OCI-LY7 (cell line): ENCODE results near the gene THOP1. TPM values are rescaled to one million over a fixed set of nuclear protein-coding genes. Genes with fewer than 3 reads are reported as not detected.

ENCODE experiments used
- BruUV-seq: library from RNA; stranded (reverse); fragments of 400-500 nt; replicated peaks from 2 replicates; lab custom pipeline; 2021; lab: Mats Ljungman, UMichigan
- CTCF ChIA-PET: fragments of 300-600 bp; sonication (Branson Sonifier 250); formaldehyde crosslinking; loops from one replicate; lab custom pipeline; 2022; ENCODE audit warnings: antibody characterized with exemption; ENCODE audit not compliant: unreplicated experiment; lab: Charles Lee
- POLR2A ChIA-PET: fragments of 300-600 bp; sonication (Branson Sonifier 250); formaldehyde crosslinking; loops from one replicate; lab custom pipeline; 2022; ENCODE audit warnings: antibody characterized with exemption; lab: Charles Lee
- DNase-seq: peaks from one replicate; pipeline ENCODE4 v3.0.0-alpha.2; 2015; ENCODE audit warnings: low spot score
- H2AFZ ChIP-seq: fragments of 200-600 bp; sonication (generic), shearing (Covaris generic); 2 replicates; pipeline ENCODE4 v1.6.1; 2014; ENCODE audit warnings: mild to moderate bottlenecking, antibody characterized with exemption, low read length, moderate library complexity
- H3K27ac ChIP-seq: fragments of 200-600 bp; sonication (generic); 2 replicates; pipeline ENCODE4 v1.5.1; 2014; ENCODE audit warnings: mixed run types, low read depth, mild to moderate bottlenecking, moderate library complexity, low read length, inconsistent platforms; ENCODE audit not compliant: poor library complexity, severe bottlenecking
- H3K36me3 ChIP-seq: fragments of 200-600 bp; sonication (generic); 2 replicates; pipeline ENCODE4 v1.6.1; 2014; ENCODE audit warnings: mild to moderate bottlenecking, antibody characterized with exemption, low read length, moderate library complexity, mixed read lengths; ENCODE audit not compliant: insufficient read depth
- H3K4me1 ChIP-seq: fragments of 200-600 bp; sonication (generic); 2 replicates; pipeline ENCODE4 v1.5.1; 2014; ENCODE audit warnings: mild to moderate bottlenecking, low read length; ENCODE audit not compliant: insufficient read depth, poor library complexity, severe bottlenecking
- H3K4me2 ChIP-seq: fragments of 200-600 bp; sonication (generic); 2 replicates; pipeline ENCODE4 v1.6.1; 2014; ENCODE audit warnings: mild to moderate bottlenecking, low read length
- H3K4me3 ChIP-seq: fragments of 200-600 bp; sonication (generic); 2 replicates; pipeline ENCODE4 v1.5.1; 2014; ENCODE audit warnings: mild to moderate bottlenecking, low read depth, low read length; ENCODE audit not compliant: poor library complexity, severe bottlenecking
- H3K79me2 ChIP-seq: fragments of 200-600 bp; sonication (generic); 2 replicates; pipeline ENCODE4 v1.6.1; 2016; ENCODE audit warnings: low read depth, mild to moderate bottlenecking, low read length, moderate library complexity, mixed read lengths; ENCODE audit not compliant: insufficient read depth
- H3K9me2 ChIP-seq: fragments of 200-600 bp; sonication (generic); 2 replicates; pipeline ENCODE4 v1.6.1; 2016; ENCODE audit warnings: mild to moderate bottlenecking, low read length, mixed read lengths; ENCODE audit not compliant: insufficient read depth
- H3K9me3 ChIP-seq: fragments of 200-600 bp; sonication (generic); 2 replicates; pipeline ENCODE4 v1.6.1; 2014; ENCODE audit warnings: mild to moderate bottlenecking, mixed run types, low read length, mixed read lengths
- H4K20me1 ChIP-seq: fragments of 200-600 bp; sonication (generic); 2 replicates; pipeline ENCODE4 v1.6.1; 2014; ENCODE audit warnings: mild to moderate bottlenecking, antibody characterized with exemption, low read length, moderate library complexity, mixed read lengths; ENCODE audit not compliant: insufficient read depth
- EZH2phosphoT487 ChIP-seq: fragments of 200-600 bp; sonication (generic); IDR thresholded peaks from 2 replicates; pipeline ENCODE4 v1.6.1; 2018; ENCODE audit warnings: low read depth, borderline replicate concordance, mild to moderate bottlenecking, mixed run types, antibody characterized with exemption, low read length, moderate library complexity, mixed read lengths
- intact Hi-C: fragments of 100-400 bp; cut with micrococcal nuclease; formaldehyde crosslinking; loops from one replicate; pipeline ENCODE4 v1.10.0; 2022; ENCODE audit not compliant: unreplicated experiment
- total RNA-seq, 2 experiments: library from RNA; depleted of rRNA in 1 of 2; stranded (reverse); fragments of >200 nt in 1 of 2; shearing (Covaris generic) in 1 of 2; gene quantifications; 2 replicates each; pipeline ENCODE4 v1.2.3, GENCODE V29; 2014 to 2022
- TF ChIP-seq, protein P1 (sequence below): fragments of 200-600 bp; sonication (generic); conservative IDR thresholded peaks from 2 replicates; pipeline ENCODE4 v1.5.1; 2014; ENCODE audit warnings: mild to moderate bottlenecking, antibody characterized with exemption, low read length, moderate library complexity, mixed read lengths

Gene THOP1
- total RNA-seq, 2 experiments from 2014 or later: 170 to 191 TPM

GRCh38 chr19:2840794-2841791, 55.8 kb downstream of the THOP1 start, which contains the start of gene ZNF555:
TSS of gene ZNF555 (plus strand) at chr19:2841475. CDS start at chr19:2841573, 98 bp downstream.
- H3K9me2 ChIP-seq: no peaks in the 10 kb centered on the region
- peak within 1 kb of the TSS; percentile 78 for H3K27ac ChIP-seq
- no peaks in the 10 kb centered on the region for H3K79me2 ChIP-seq
- POLR2A ChIA-PET: interaction anchor here (0.6 to 1.5 kb wide), 3 partner anchors 58 to 686 kb away, joined by 3 to 5 read pairs (median 3); partner anchors contain the start of genes SGTA and ZNF57
- H3K4me3 ChIP-seq: peak within 1 kb of the TSS; percentile 73
- peaks cover 23% of the 10 kb centered on the region for H3K4me1 ChIP-seq
- no peak for TF ChIP-seq EZH2phosphoT487
- TF ChIP-seq, protein P1, sequence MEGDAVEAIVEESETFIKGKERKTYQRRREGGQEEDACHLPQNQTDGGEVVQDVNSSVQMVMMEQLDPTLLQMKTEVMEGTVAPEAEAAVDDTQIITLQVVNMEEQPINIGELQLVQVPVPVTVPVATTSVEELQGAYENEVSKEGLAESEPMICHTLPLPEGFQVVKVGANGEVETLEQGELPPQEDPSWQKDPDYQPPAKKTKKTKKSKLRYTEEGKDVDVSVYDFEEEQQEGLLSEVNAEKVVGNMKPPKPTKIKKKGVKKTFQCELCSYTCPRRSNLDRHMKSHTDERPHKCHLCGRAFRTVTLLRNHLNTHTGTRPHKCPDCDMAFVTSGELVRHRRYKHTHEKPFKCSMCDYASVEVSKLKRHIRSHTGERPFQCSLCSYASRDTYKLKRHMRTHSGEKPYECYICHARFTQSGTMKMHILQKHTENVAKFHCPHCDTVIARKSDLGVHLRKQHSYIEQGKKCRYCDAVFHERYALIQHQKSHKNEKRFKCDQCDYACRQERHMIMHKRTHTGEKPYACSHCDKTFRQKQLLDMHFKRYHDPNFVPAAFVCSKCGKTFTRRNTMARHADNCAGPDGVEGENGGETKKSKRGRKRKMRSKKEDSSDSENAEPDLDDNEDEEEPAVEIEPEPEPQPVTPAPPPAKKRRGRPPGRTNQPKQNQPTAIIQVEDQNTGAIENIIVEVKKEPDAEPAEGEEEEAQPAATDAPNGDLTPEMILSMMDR: peak; percentile 61
- H3K4me2 ChIP-seq: peak within 1 kb of the TSS; percentile 94
- no TSS peak for BruUV-seq
- peak; percentile 100 for DNase-seq
- intact Hi-C loops: loop anchor here (2.0 kb wide), 2 partner anchors 22 to 58 kb away; partner anchors contain the start of genes SGTA and ZNF554
- no peaks in the 10 kb centered on the region for H4K20me1 ChIP-seq
- peak within 1 kb of the TSS; percentile 95 for H2AFZ ChIP-seq
- H3K36me3 ChIP-seq: no peaks in the 10 kb centered on the region; the same call in 1 of the 2 replicates
- H3K9me3 ChIP-seq: no peaks in the 10 kb centered on the region
- CTCF ChIA-PET: no interaction called here

GRCh38 chr19:2841855-2842574, 56.7 kb downstream of the THOP1 start:
- ChIA-PET POLR2A (interaction anchor here (0.6 to 1.5 kb wide), 2 partner anchors 58 to 687 kb away, joined by 3 to 5 read pairs; partner anchors contain the start of gene SGTA), CTCF (no interaction called here)
- no TSS peak for BruUV-seq
- Histone ChIP-seq H3K9me2 (no peaks in the 10 kb centered on the region), H3K79me2 (no peaks in the 10 kb centered on the region), H3K9me3 (no peaks in the 10 kb centered on the region), H2AFZ (peak overlapping the region; percentile 34; the same call in 1 of the 2 replicates), H3K36me3 (no peaks in the 10 kb centered on the region; the same call in 1 of the 2 replicates), H4K20me1 (no peaks in the 10 kb centered on the region), H3K27ac (no peak overlapping the region), H3K4me1 (peaks cover 23% of the 10 kb centered on the region), H3K4me3 (peak overlapping the region; percentile 73), H3K4me2 (peak overlapping the region; percentile 94)
- TF ChIP-seq, protein P1: no peak
- TF ChIP-seq EZH2phosphoT487: no peak
- intact Hi-C loops: loop anchor here (2.0 kb wide), 2 partner anchors 23 to 59 kb away; partner anchors contain the start of genes SGTA and ZNF554
- DNase-seq: peak; percentile 27
